ENCODE measurements around the gene ZNRF3. TPM values are rescaled to one million over a fixed set of nuclear protein-coding genes. Genes with fewer than 3 reads are reported as not detected.
"Not testable (repeated sequence)": the region's sequence is repeated elsewhere in the genome, so short reads cannot be mapped to it uniquely, and the experiment has no call there.

ZNRF3 gene
- total RNA-seq, 6 experiments from 2014 or later, result 5.8 to 9.2 (median 6.9) TPM

GRCh38 chr22:29079218-29079901, 196.0 kb downstream of the ZNRF3 start:
- intact Hi-C loops (cut with DNase I), result no loop called here
- no peak for DNase-seq
- Histone ChIP-seq H3K27ac (no peak overlapping the region), H3K9me3 (no peaks in the 10 kb centered on the region), H3K4me3 (no peak overlapping the region), H3K4me1 (peaks cover 0 to 25% (median 5%) of the 10 kb centered on the region in 4 donors), H3K27me3 (no peaks in the 10 kb centered on the region), H3K36me3 (no peaks in the 10 kb centered on the region)
- TF ChIP-seq POLR2A (IDR thresholded peaks at IDR 0.05), result no peak
- no peak for TF ChIP-seq CTCF (IDR thresholded peaks at IDR 0.05)
- ATAC-seq, result no peak
- 73% methylated on average over 8 of the region's 8 CpGs for WGBS (ENCODE audit: insufficient coverage, low coverage, low lambda C conversion rate, missing lambda C conversion rate)

DNA sequence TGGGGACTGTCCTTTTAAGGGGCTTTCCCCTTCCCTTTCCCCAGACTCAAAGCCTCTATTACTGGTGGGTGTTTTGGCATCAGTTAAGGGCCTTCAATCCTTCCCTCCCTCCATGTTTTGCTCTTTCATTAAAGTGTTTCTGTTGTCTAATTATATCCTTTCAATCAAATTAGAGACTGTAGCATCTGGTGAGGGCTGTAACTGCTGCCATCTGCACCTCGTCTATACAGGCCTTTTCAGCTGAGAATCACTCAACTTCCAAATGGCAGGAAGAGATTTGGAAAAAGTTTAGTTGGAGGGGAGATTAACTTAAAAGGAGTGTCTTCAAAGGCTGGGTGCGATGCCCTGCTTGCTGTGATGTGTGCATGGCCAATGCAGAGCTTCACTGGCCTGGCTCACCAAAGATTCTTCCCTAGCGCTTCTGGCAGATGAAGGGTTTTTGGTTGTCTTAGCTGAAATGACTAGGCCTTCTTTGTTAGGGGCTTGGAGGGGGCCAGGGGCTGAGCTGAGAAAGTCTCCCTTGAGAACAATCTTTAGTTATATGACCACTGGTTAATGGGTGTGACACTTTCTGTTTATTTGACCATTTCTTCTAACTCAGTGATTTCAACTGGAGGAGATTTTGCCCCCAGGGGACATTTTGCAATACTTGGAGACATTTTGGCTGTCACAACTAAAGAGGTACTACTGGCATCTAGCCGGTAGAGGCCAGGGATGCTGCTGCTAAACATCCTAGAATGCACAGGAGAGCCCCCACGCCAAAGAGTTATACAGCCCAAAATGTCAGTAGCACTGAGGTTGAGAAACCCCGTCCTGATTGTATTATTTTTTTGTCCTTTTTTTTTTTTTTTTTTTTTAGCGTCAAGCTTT, 197.0 kb downstream of the ZNRF3 start:
- Histone ChIP-seq H3K4me3 (no peak overlapping the region), H3K4me1 (peaks cover 0 to 25% (median 5%) of the 10 kb centered on the region in 4 donors), H3K36me3 (no peaks in the 10 kb centered on the region), H3K27ac (no peak overlapping the region), H3K27me3 (no peaks in the 10 kb centered on the region), H3K9me3 (no peaks in the 10 kb centered on the region)
- WGBS (ENCODE audit: insufficient coverage, low coverage, low lambda C conversion rate, missing lambda C conversion rate), result 82% methylated on average over 7 of the region's 7 CpGs
- ATAC-seq, result peak in 3 of 4 donors; percentile 23 to 56 (median 55)
- no peak for DNase-seq
- TF ChIP-seq POLR2A (IDR thresholded peaks at IDR 0.05), result no peak
- no peak for TF ChIP-seq CTCF (IDR thresholded peaks at IDR 0.05)
- intact Hi-C loops (cut with DNase I), result no loop called here

DNA sequence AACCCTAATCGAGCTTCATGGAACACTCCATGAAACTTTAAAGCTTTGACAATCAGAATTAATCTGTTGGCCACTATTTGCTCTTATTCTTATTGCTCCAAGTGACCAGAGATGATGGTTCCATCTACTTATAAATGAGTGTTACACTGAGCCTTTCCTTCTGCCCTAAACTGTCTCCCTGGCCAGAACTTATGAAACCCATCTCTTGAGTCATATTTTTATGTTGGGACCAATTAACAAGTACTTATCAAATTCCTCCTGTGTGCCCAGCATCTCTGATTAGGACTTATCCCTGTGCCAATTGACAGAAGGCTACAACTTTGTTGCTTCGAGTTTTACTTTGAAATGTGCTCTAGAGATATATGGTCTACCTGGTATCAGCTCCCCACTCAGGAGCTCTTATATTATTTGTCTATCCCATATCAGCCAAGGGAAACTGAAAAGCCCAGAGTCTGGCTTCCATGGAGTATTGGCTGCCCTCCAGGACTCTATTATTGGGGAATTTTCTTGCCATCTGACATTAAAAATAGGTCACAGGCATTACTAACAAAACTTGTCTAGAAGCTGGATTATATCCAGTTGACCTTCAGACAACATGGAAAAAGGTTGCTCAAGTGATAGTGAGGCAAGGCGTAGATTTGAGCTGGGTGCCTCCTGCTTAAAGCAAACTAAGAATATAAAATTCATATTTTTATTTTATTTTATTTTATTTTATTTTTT, 198.3 kb downstream of the ZNRF3 start:
- TF ChIP-seq CTCF (IDR thresholded peaks at IDR 0.05) (no peak), POLR2A (IDR thresholded peaks at IDR 0.05) (no peak)
- H3K36me3 ChIP-seq, result no peaks in the 10 kb centered on the region
- ATAC-seq, result peak; percentile 65 to 80 (median 74)
- no peaks in the 10 kb centered on the region for H3K27me3 ChIP-seq
- WGBS (ENCODE audit: insufficient coverage, low coverage, low lambda C conversion rate, missing lambda C conversion rate), result 86% methylated on average over 3 of the region's 3 CpGs
- no peaks in the 10 kb centered on the region for H3K9me3 ChIP-seq
- no peak overlapping the region for H3K4me3 ChIP-seq
- H3K4me1 ChIP-seq, result peaks cover 0 to 25% (median 5%) of the 10 kb centered on the region in 4 donors
- intact Hi-C loops (cut with DNase I), result no loop called here
- DNase-seq, result peak in 1 of 3 donors; percentile 60
- H3K27ac ChIP-seq, result peak overlapping the region in 2 of 3 donors; percentile 17 to 39

DNA sequence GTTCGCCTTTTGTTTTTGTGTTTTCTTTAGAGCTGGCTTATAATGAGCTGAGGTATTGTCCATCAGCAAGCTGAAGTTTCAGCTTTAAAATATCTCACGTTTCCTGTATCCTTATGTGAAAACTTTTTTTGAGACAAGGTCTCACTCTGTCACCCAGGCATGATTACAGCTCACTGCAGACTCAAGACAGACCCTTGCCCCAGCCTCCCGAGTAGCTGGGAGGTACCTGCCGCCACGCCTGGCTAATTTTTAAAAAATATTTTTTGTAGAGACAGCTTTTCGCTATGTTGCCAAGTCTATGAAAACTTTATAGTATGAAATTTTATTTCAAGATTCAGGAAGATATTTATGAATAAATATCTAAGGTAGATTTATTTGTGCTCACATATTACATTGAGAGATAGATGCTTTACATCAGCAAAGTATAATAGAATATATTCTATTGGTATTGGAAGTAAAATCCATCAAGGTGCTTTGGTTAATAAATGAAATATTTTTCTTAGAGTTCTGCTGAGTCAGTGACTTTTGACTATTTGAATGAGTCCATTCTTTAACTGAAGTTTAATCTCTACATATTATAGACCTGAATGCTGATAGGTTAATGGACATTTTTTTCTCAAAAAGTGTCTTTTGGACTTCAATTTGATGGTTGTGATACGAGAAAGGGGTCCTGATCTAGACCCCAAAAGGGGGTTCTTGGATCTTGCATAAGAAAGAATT, 199.6 kb downstream of the ZNRF3 start:
- DNase-seq (no peak), ATAC-seq (no peak)
- H3K9me3 ChIP-seq, result no peaks in the 10 kb centered on the region
- WGBS (ENCODE audit: insufficient coverage, low coverage, low lambda C conversion rate, missing lambda C conversion rate), result 92% methylated on average over 6 of the region's 7 CpGs
- no peak overlapping the region for H3K27ac ChIP-seq
- TF ChIP-seq CTCF (IDR thresholded peaks at IDR 0.05), result no peak
- no peak for TF ChIP-seq POLR2A (IDR thresholded peaks at IDR 0.05)
- no peak overlapping the region for H3K4me3 ChIP-seq
- H3K4me1 ChIP-seq, result peaks cover 0 to 17% (median 5%) of the 10 kb centered on the region in 4 donors
- no peaks in the 10 kb centered on the region for H3K27me3 ChIP-seq
- no peaks in the 10 kb centered on the region for H3K36me3 ChIP-seq
- intact Hi-C loops (cut with DNase I), result no loop called here

DNA sequence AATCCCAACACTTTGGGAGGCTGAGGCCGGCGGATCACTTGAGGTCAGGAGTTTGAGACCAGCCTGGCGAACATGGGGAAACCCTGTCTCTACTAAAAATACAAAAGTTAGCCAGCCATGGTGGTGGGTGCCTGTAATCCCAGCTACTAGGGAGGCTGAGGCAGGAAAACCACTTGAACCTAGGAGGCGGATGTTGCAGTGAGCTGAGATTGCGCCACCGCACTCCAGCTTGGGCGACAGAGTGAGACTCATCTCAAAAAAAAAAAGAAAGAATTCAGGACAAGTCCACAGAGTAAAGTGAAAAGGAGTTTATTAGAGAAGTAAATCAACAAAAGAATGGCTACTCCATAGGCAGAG, 200.2 kb downstream of the ZNRF3 start:
- not testable (repeated sequence) for H3K27ac ChIP-seq, DNase-seq
- WGBS (ENCODE audit: insufficient coverage, low coverage, low lambda C conversion rate, missing lambda C conversion rate), result 72% methylated on average over 5 of the region's 7 CpGs

More for the DNA sequence above, 200.2 kb downstream of the ZNRF3 start:
- H3K4me1 ChIP-seq, result peaks cover 0 to 17% (median 5%) of the 10 kb centered on the region in 4 donors
- H3K9me3 ChIP-seq; H3K4me3 ChIP-seq; intact Hi-C loops (cut with DNase I); H3K27me3 ChIP-seq; H3K36me3 ChIP-seq; ATAC-seq: not testable (repeated sequence)
